Esophagus muscularis mucosa (tissue), 4 donors: ENCODE data around the gene DLX6. TPM values are rescaled to one million over a fixed set of nuclear protein-coding genes. Genes with fewer than 3 reads are reported as not detected.

ENCODE experiments used
- DNase-seq: peaks from one replicate; pipeline ENCODE4 v3.0.0-alpha.2; 2017; ENCODE audit errors: extremely low spot score
- H3K27ac ChIP-seq, 4 donors: fragments of 200-600 bp; sonication (generic); replicated peaks in 1 of 4; 1 replicate in 3 of 4; 2 replicates in 1 of 4; pipeline ENCODE4 v1.5.1; 2016 to 2019; ENCODE audit warnings: mild to moderate bottlenecking in 1 of 4
- H3K27me3 ChIP-seq, 4 donors: fragments of 200-600 bp; sonication (generic); one replicate each; pipeline versions ENCODE4 v1.5.1 to v1.6.0; 2016 to 2019
- H3K36me3 ChIP-seq, 4 donors: fragments of 200-600 bp; sonication (generic); one replicate each; pipeline ENCODE4 v1.5.1; 2016 to 2019
- H3K4me1 ChIP-seq, 4 donors: fragments of 200-600 bp; sonication (generic); one replicate each; pipeline ENCODE4 v1.5.1; 2016 to 2019
- H3K4me3 ChIP-seq, 4 donors: fragments of 200-600 bp; sonication (generic); 1 replicate in 2 of 4; 2 replicates in 2 of 4; pipeline ENCODE4 v1.5.1; 2016 to 2019; ENCODE audit warnings: mild to moderate bottlenecking in 4 of 4, moderate library complexity in 1 of 4
- H3K9me3 ChIP-seq, 4 donors: fragments of 200-600 bp; sonication (generic); 1 replicate in 3 of 4; 2 replicates in 1 of 4; pipeline ENCODE4 v1.5.1; 2016 to 2019
- CTCF ChIP-seq, 3 experiments: fragments of 200-600 bp in 2 of 3; fragments of 450-650 bp in 1 of 3; sonication (generic) in 2 of 3; IDR thresholded peaks; one replicate each; pipeline ENCODE4 v1.5.1; 2017 to 2019; ENCODE audit warnings: antibody characterized with exemption in 3 of 3, mild to moderate bottlenecking in 2 of 3, moderate library complexity in 1 of 3
- EP300 ChIP-seq: sonication (generic); formaldehyde crosslinking; IDR thresholded peaks from one replicate; pipeline ENCODE4 v1.6.1; 2017; ENCODE audit warnings: antibody characterized with exemption
- POLR2A ChIP-seq: fragments of 450-650 bp; IDR thresholded peaks from one replicate; pipeline ENCODE4 v1.6.1; 2017; ENCODE audit warnings: antibody characterized with exemption, moderate library complexity, mild to moderate bottlenecking, low read depth
- POLR2AphosphoS5 ChIP-seq, 2 donors: sonication (generic); formaldehyde crosslinking; IDR thresholded peaks; one replicate each; pipeline ENCODE4 v1.6.1; 2017; ENCODE audit warnings: antibody characterized with exemption in 2 of 2
- WGBS: methylation state at CpG from one replicate; pipeline ENCODE4 v1.1.5; 2018; 5-methylcytosine and 5-hydroxymethylcytosine counted together
- intact Hi-C: fragments of 100-400 bp; cut with DNase I; formaldehyde crosslinking; loops from one replicate; pipeline ENCODE4 v1.15.1; 2023
- total RNA-seq, 4 donors: library from RNA; depleted of rRNA; stranded (reverse); fragments of >200 nt; gene quantifications; one replicate each; pipeline versions ENCODE4 v1.1.0 to v1.2.1, GENCODE V29; 2016

DLX6 gene
- not detected for total RNA-seq

GRCh38 chr7:97005183-97006054 is at the start of gene DLX6:
Gene DLX6 (plus strand): TSS chr7:97005553. CDS start chr7:97005978, 425 bp downstream.
- Histone ChIP-seq H3K27ac (no peak within 1 kb of the TSS), H3K4me1 (peaks cover 25 to 44% (median 35%) of the 10 kb centered on the region in 4 donors), H3K27me3 (peaks cover 12 to 100% (median 76%) of the 10 kb centered on the region in 4 donors), H3K36me3 (no peaks in the 10 kb centered on the region), H3K9me3 (no peaks in the 10 kb centered on the region), H3K4me3 (peak within 1 kb of the TSS; percentile 45 to 52 (median 50))
- intact Hi-C loops: no loop called here
- TF ChIP-seq CTCF (IDR thresholded peaks at IDR 0.05) (no peak), POLR2AphosphoS5 (IDR thresholded peaks at IDR 0.05) (no peak), POLR2A (no peak), EP300 (no peak)
- DNase-seq: peak; percentile 77
- WGBS: under 1% methylated on average over 41 of the region's 44 CpGs

DNA sequence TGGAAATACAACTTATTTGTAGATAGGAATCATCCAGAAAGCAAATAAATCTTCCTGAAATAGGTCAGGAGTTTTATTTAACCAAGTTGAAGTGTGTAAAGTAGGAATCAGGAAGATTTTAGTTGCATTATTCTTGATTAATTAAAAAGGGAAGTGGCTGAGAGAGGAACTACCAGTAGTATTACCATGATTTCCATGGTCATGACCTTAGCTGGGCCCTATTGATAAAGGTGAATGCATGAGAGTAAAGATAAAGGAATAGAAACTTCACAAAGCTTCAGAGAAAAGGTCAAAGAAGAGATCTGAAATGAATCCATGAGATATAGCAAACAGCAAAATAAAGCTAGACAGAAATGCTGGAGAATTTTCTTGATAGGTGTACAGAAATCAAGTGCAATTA is 46.2 kb upstream of the DLX6 start:
- TF ChIP-seq POLR2AphosphoS5 (IDR thresholded peaks at IDR 0.05) (no peak), POLR2A (no peak), EP300 (no peak), CTCF (IDR thresholded peaks at IDR 0.05) (no peak)
- intact Hi-C loops: no loop called here
- no peaks in the 10 kb centered on the region for H3K9me3 ChIP-seq

DNA sequence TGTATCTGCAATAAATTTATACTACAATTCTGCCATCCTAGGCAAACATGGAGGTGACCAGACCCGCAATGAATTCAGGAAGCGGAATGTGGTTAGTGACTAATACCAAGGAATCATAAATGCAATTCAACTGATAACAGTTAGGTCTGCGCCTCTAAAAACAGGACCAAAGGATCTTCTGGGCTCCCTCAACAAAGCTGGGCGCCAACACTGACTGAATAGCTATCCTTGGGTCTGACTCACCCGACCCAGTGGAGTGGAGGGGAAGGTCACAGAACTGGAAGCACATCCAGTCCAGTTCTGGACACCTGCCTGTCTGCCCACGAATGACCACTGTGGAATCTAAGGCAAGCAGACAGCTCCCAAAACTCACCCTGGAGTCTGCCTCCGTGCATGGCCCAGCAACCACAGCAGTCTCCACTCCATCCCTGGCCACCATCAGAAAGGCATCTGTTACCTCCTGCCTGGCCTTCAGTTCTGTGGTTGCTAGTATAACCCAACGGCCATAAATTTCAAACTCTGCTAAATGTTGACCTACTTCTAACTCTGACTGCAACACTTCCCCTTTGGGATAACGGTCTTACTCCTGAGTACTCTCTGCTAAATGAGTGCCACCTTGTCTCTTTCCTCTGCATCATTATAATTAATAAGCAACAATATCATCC is 43.0 kb upstream of the DLX6 start:
- intact Hi-C loops: no loop called here
- Histone ChIP-seq H3K27me3 (peaks cover 0 to 16% (median 0%) of the 10 kb centered on the region in 4 donors), H3K9me3 (no peaks in the 10 kb centered on the region), H3K27ac (no peak overlapping the region), H3K4me3 (no peak overlapping the region), H3K4me1 (no peaks in the 10 kb centered on the region), H3K36me3 (no peaks in the 10 kb centered on the region)
- DNase-seq: no peak
- 79% methylated on average over 9 of the region's 9 CpGs for WGBS
- TF ChIP-seq POLR2AphosphoS5 (IDR thresholded peaks at IDR 0.05): no peak
- TF ChIP-seq EP300: no peak
- no peak for TF ChIP-seq POLR2A
- no peak for TF ChIP-seq CTCF (IDR thresholded peaks at IDR 0.05)

More for the DNA sequence above, 46.2 kb upstream of the DLX6 start:
- H3K4me3 ChIP-seq: no peak overlapping the region
- H3K27me3 ChIP-seq: peaks cover 0 to 9% (median 0%) of the 10 kb centered on the region in 4 donors
- H3K4me1 ChIP-seq: no peaks in the 10 kb centered on the region
- H3K27ac ChIP-seq: no peak overlapping the region
- no peaks in the 10 kb centered on the region for H3K36me3 ChIP-seq
- no peak for DNase-seq

DNA sequence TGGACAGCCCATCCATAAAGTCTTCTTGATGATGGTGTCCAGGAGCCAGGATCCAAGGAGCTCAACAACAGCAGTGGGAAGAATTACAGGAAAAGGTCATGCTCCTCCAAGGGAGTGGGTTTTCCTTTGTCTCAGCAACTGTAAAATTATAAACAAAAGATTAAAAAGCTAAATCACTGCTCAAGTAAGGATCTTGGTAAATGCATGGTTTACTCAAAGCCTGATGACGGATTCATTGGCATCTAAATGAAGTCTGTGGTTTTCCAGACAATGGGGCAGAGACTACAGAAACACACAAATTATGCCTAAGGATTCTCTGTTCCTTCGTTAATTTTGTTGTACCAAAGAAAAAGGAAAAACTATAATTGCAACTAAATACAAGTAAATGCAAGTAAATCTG is 36.4 kb upstream of the DLX6 start:
- no peaks in the 10 kb centered on the region for H3K4me1 ChIP-seq
- H3K4me3 ChIP-seq: no peak overlapping the region
- no peaks in the 10 kb centered on the region for H3K36me3 ChIP-seq
- peaks cover 0 to 1% (median 0%) of the 10 kb centered on the region in 4 donors for H3K9me3 ChIP-seq
- no peak overlapping the region for H3K27ac ChIP-seq
- intact Hi-C loops: no loop called here
- TF ChIP-seq EP300 (no peak), POLR2AphosphoS5 (IDR thresholded peaks at IDR 0.05) (no peak), POLR2A (no peak), CTCF (IDR thresholded peaks at IDR 0.05) (no peak)
- WGBS: 80% methylated on average over 2 of the region's 2 CpGs
- DNase-seq: no peak
- peaks cover 0 to 47% (median 0%) of the 10 kb centered on the region in 4 donors for H3K27me3 ChIP-seq
